Calu3 (cell line): Measurements from ENCODE around the gene GUCD1. TPM values are rescaled to one million over a fixed set of nuclear protein-coding genes. Genes with fewer than 3 reads are reported as not detected.

Source experiments
- BruUV-seq: library from RNA; stranded (reverse); fragments of 400-500 nt; replicated peaks from 2 replicates; lab custom pipeline; 2021; lab: Mats Ljungman, UMichigan
- CTCF ChIA-PET: fragments of 300-600 bp; sonication (Branson Sonifier 250); formaldehyde crosslinking; loops from one replicate; lab custom pipeline; 2022; ENCODE audit warnings: antibody characterized with exemption; lab: Charles Lee
- DNase-seq: peaks from one replicate; pipeline ENCODE4 v3.0.0; 2022
- H3K27ac Mint-ChIP-seq: one replicate; pipeline ENCODE4 v1.8.0; 2022; ENCODE audit warnings: mixed read lengths; ENCODE audit not compliant: unreplicated experiment
- H3K27me3 Mint-ChIP-seq: one replicate; pipeline ENCODE4 v1.8.0; 2022; ENCODE audit warnings: mixed read lengths; ENCODE audit not compliant: unreplicated experiment
- H3K36me3 Mint-ChIP-seq: one replicate; pipeline ENCODE4 v1.8.0; 2022; ENCODE audit warnings: mild to moderate bottlenecking, moderate library complexity, mixed read lengths; ENCODE audit not compliant: insufficient read depth, unreplicated experiment
- H3K4me1 Mint-ChIP-seq: one replicate; pipeline ENCODE4 v1.8.0; 2022; ENCODE audit warnings: mild to moderate bottlenecking, low read depth, mixed read lengths; ENCODE audit not compliant: unreplicated experiment
- H3K4me3 Mint-ChIP-seq: one replicate; pipeline ENCODE4 v1.8.0; 2022; ENCODE audit warnings: mild to moderate bottlenecking, low read depth, moderate library complexity, mixed read lengths; ENCODE audit not compliant: unreplicated experiment
- H3K9me3 Mint-ChIP-seq: one replicate; pipeline ENCODE4 v1.8.0; 2022; ENCODE audit warnings: low read depth, mixed read lengths; ENCODE audit not compliant: unreplicated experiment
- intact Hi-C: fragments of 100-400 bp; cut with micrococcal nuclease; formaldehyde crosslinking; loops from one replicate; pipeline ENCODE4 v1.10.0; 2022; ENCODE audit not compliant: unreplicated experiment
- total RNA-seq: library from RNA; stranded (reverse); gene quantifications from 2 replicates; pipeline ENCODE4 v1.2.3, GENCODE V29; 2022
- TF ChIP-seq, protein P1 (sequence below): fragments of 200-600 bp; IDR thresholded peaks from one replicate; pipeline ENCODE4 v1.8.0; 2022; ENCODE audit warnings: antibody characterized with exemption; ENCODE audit not compliant: unreplicated experiment

The GUCD1 gene
- total RNA-seq, 1 experiment from 2014 or later, result 130 TPM

DNA sequence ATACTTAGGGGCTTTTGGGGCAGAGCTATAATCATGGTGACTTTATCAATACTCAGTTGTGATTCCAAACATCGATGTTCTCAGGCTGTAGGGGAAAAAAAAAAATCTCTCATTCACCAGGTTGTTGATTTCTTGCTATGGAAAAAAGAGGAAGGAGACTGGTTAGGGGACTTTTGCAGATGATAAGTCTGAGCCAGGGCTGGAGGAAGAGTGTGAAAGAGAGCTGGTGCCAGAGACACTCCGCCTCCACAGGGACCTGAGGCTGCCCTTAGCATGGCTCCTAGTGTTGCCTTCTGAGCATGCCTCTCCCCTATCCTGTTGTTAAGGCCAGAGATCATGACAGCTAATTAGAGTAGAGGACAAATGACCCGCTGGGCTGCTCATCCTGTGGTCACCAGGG is 42.9 kb downstream of the GUCD1 start:
- TF ChIP-seq, protein P1, sequence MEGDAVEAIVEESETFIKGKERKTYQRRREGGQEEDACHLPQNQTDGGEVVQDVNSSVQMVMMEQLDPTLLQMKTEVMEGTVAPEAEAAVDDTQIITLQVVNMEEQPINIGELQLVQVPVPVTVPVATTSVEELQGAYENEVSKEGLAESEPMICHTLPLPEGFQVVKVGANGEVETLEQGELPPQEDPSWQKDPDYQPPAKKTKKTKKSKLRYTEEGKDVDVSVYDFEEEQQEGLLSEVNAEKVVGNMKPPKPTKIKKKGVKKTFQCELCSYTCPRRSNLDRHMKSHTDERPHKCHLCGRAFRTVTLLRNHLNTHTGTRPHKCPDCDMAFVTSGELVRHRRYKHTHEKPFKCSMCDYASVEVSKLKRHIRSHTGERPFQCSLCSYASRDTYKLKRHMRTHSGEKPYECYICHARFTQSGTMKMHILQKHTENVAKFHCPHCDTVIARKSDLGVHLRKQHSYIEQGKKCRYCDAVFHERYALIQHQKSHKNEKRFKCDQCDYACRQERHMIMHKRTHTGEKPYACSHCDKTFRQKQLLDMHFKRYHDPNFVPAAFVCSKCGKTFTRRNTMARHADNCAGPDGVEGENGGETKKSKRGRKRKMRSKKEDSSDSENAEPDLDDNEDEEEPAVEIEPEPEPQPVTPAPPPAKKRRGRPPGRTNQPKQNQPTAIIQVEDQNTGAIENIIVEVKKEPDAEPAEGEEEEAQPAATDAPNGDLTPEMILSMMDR, result no peak
- BruUV-seq, result no TSS peak
- no peaks in the 10 kb centered on the region for H3K9me3 Mint-ChIP-seq
- no peak overlapping the region for H3K4me3 Mint-ChIP-seq
- H3K27me3 Mint-ChIP-seq, result no peaks in the 10 kb centered on the region
- no peaks in the 10 kb centered on the region for H3K36me3 Mint-ChIP-seq
- peaks cover 42% of the 10 kb centered on the region for H3K4me1 Mint-ChIP-seq
- DNase-seq, result no peak
- H3K27ac Mint-ChIP-seq, result no peak overlapping the region
- CTCF ChIA-PET, result no interaction called here
- intact Hi-C loops, result no loop called here

GRCh38 chr22:24510637-24511625 is 44.0 kb downstream of the GUCD1 start:
- intact Hi-C loops, result no loop called here
- Mint-ChIP-seq H3K36me3 (no peaks in the 10 kb centered on the region), H3K4me3 (no peak overlapping the region), H3K27me3 (no peaks in the 10 kb centered on the region), H3K4me1 (peaks cover 43% of the 10 kb centered on the region), H3K27ac (no peak overlapping the region), H3K9me3 (no peaks in the 10 kb centered on the region)
- TF ChIP-seq, protein P1, result no peak
- DNase-seq, result no peak
- BruUV-seq, result no TSS peak
- CTCF ChIA-PET, result no interaction called here

GRCh38 chr22:24507716-24508115 is 47.2 kb downstream of the GUCD1 start:
- Mint-ChIP-seq H3K27me3 (peaks cover 10% of the 10 kb centered on the region), H3K9me3 (no peaks in the 10 kb centered on the region), H3K4me3 (no peak overlapping the region), H3K4me1 (peaks cover 36% of the 10 kb centered on the region), H3K36me3 (no peaks in the 10 kb centered on the region), H3K27ac (no peak overlapping the region)
- no peak for DNase-seq
- TF ChIP-seq, protein P1, result no peak
- CTCF ChIA-PET, result interaction anchor here (1.5 kb wide), 1 partner anchor 86 kb away, joined by 6 read pairs; no protein-coding TSS in a partner anchor
- intact Hi-C loops, result no loop called here
- no TSS peak for BruUV-seq

GRCh38 chr22:24506802-24507438 is 48.0 kb downstream of the GUCD1 start:
- TF ChIP-seq, protein P1, result no peak
- Mint-ChIP-seq H3K27me3 (peaks cover 18% of the 10 kb centered on the region), H3K4me3 (no peak overlapping the region), H3K36me3 (peaks cover 3% of the 10 kb centered on the region), H3K9me3 (no peaks in the 10 kb centered on the region), H3K4me1 (peaks cover 41% of the 10 kb centered on the region), H3K27ac (peak overlapping the region; percentile 3)
- no TSS peak for BruUV-seq
- CTCF ChIA-PET, result interaction anchor here (0.6 to 1.5 kb wide), 4 partner anchors 15 to 497 kb away, joined by 3 to 7 read pairs (median 4); no protein-coding TSS in a partner anchor
- intact Hi-C loops, result no loop called here
- DNase-seq, result peak; percentile 13
